Heart left ventricle (tissue), 16 donors: ENCODE data around the gene ENPP6. TPM values are rescaled to one million over a fixed set of nuclear protein-coding genes. Genes with fewer than 3 reads are reported as not detected.

Experiments
- ATAC-seq, 4 donors: fragments of 200-7000 bp; cut with Tn5 transposase; one replicate each; pipeline ENCODE4 v1.9.1; 2020 to 2022; ENCODE audit warnings: moderate library complexity in 4 of 4, mild to moderate bottlenecking in 3 of 4, moderate number of reproducible peaks in 1 of 4
- DNase-seq, 5 donors: peaks; one replicate each; pipeline ENCODE4 v3.0.0-alpha.2; 2020
- H3K27ac ChIP-seq, 12 donors: fragments of 200-600 bp; sonication (generic) in 4 of 12; one replicate each; pipeline versions ENCODE4 v1.5.0 to v1.8.0; 2016 to 2022; ENCODE audit warnings: mild to moderate bottlenecking in 2 of 12
- H3K27me3 ChIP-seq, 9 donors: fragments of 200-600 bp; sonication (generic) in 2 of 9; one replicate each; pipeline versions ENCODE4 v1.5.1 to v1.8.0; 2016 to 2022; ENCODE audit warnings: mild to moderate bottlenecking in 3 of 9
- H3K36me3 ChIP-seq, 9 donors: fragments of 200-600 bp; sonication (generic) in 2 of 9; one replicate each; pipeline versions ENCODE4 v1.5.0 to v1.8.0; 2018 to 2022; ENCODE audit warnings: mild to moderate bottlenecking in 2 of 9
- H3K4me1 ChIP-seq, 12 donors: fragments of 200-600 bp; sonication (generic) in 4 of 12; one replicate each; pipeline versions ENCODE4 v1.5.0 to v1.8.0; 2016 to 2022; ENCODE audit warnings: mild to moderate bottlenecking in 3 of 12
- H3K4me3 ChIP-seq, 12 donors: fragments of 200-600 bp; sonication (generic) in 4 of 12; one replicate each; pipeline versions ENCODE4 v1.5.0 to v1.8.0; 2017 to 2022; ENCODE audit warnings: mild to moderate bottlenecking in 9 of 12, moderate library complexity in 4 of 12
- H3K9me3 ChIP-seq, 12 donors: fragments of 200-600 bp; sonication (generic) in 4 of 12; one replicate each; pipeline versions ENCODE4 v1.5.0 to v1.8.0; 2016 to 2022; ENCODE audit warnings: mild to moderate bottlenecking in 1 of 12
- POLR2A ChIP-seq, 2 donors: fragments of 450-650 bp; IDR thresholded peaks; one replicate each; pipeline ENCODE4 v1.6.1; 2017; ENCODE audit warnings: antibody characterized with exemption in 2 of 2, mild to moderate bottlenecking in 2 of 2, moderate library complexity in 2 of 2
- WGBS, 4 donors: extraction: QIAGEN DNeasy Blood & Tissue Kit in 2 of 4; methylation state at CpG; one replicate each; pipeline versions ENCODE4 v1.1.5 to v1.1.7; 2013 to 2018; 5-methylcytosine and 5-hydroxymethylcytosine counted together
- intact Hi-C, 10 donors: fragments of 100-400 bp; cut with DNase I; formaldehyde crosslinking; loops; one replicate each; pipeline versions ENCODE4 v1.11.1 to v1.14.2; 2022
- polyA plus RNA-seq, 2 donors: library from polyadenylated mRNA; stranded (reverse); fragments of 200-250 nt; gene quantifications; one replicate each; pipeline ENCODE4 v1.2.3, GENCODE V29; 2013
- total RNA-seq, 9 donors: library from RNA; depleted of rRNA in 2 of 9; stranded (reverse); fragments of >200 nt in 2 of 9; fragmentation: NEBNext Ultra II Directional in 3 of 9; extraction: Animal tissue kit (Norgen Biotek cat#: 25700) in 3 of 9; gene quantifications; one replicate each; pipeline versions ENCODE4 v1.1.0 to v1.2.4, GENCODE V29; 2016 to 2023
- TF ChIP-seq, protein P1 (sequence below), 12 donors: fragments of 200-600 bp; sonication (generic) in 4 of 12; IDR thresholded peaks; one replicate each; pipeline versions ENCODE4 v1.5.0 to v1.8.0; 2018 to 2022; ENCODE audit warnings: antibody characterized with exemption in 12 of 12, mild to moderate bottlenecking in 5 of 12
- donor health status: ischemic (EF 13 %, LVEDD 7.1; RV severe dilation, severe dysfunction).
- donor health status: healthy with polysubstance abuse.
- donor health status: DM: no; HTN: yes; CAD: no.
- donor health status: DM: no; HTN: no; CAD: no.
- donor health status: ischemic (EF 25% LVEDD 6.9; RV normal size, moderate dysfunction).
- donor health status: ischemic (EF 25% LVEDD 5.7; RV mildly dilated, moderate dysfunction).
- donor health status: healthy.
- donor health status: DM: yes; HTN: yes; CAD: no.
- donor health status: ischemic (EF 35%, LVEDD 5.7; RV mildly dilated, moderate dysfunction).
- donor health status: nonischemic (EF 11% LVEDD 7.7; RV severe dilation, severe dysfunction).
- donor health status: DM: yes; HTN: yes; CAD: no.
- donor health status: PGD.
- donor health status: ischemic (EF 29% LVEDD 5.4; RV normal size, mild dysfunction).
- donor health status: nonischemic (EF 23%, LVEDD 6.1; RV moderate dilation, normal function).

ENPP6 gene
- total and polyA plus RNA-seq, 11 donors: 0.03 to 0.35 (median 0.19) TPM; not detected in 2

DNA sequence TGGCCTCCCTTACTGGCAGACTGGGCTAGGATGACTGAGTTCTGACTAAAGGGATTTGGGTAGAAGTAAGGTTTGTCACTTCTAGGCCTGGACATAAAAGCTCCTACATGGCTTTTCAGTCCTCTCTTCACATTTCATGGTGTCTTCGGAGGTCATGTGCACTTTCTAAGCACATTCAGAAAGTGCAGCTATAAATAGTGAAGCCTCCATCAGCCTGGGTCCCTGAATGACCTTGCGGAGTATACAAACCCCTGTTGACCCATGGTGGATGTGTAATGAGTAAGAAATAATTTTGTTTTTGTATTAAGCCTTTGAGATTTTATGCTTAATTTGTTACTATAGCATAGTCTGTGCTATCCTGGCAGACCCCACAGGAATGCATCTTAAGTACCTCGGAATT lies 158.6 kb downstream of the ENPP6 start:
- no peak overlapping the region for H3K27ac ChIP-seq
- intact Hi-C loops: no loop called here
- DNase-seq (no peak), ATAC-seq (peak in 3 of 4 donors; percentile 47 to 80 (median 69))
- H3K4me1 ChIP-seq: peaks cover 0 to 4% (median 0%) of the 10 kb centered on the region in 12 donors
- no peaks in the 10 kb centered on the region for H3K27me3 ChIP-seq
- 75 to 93% (median 81%) methylated on average over 3 of the region's 3 CpGs for WGBS, 4 donors
- TF ChIP-seq POLR2A (IDR thresholded peaks at IDR 0.05): no peak
- TF ChIP-seq, protein P1, sequence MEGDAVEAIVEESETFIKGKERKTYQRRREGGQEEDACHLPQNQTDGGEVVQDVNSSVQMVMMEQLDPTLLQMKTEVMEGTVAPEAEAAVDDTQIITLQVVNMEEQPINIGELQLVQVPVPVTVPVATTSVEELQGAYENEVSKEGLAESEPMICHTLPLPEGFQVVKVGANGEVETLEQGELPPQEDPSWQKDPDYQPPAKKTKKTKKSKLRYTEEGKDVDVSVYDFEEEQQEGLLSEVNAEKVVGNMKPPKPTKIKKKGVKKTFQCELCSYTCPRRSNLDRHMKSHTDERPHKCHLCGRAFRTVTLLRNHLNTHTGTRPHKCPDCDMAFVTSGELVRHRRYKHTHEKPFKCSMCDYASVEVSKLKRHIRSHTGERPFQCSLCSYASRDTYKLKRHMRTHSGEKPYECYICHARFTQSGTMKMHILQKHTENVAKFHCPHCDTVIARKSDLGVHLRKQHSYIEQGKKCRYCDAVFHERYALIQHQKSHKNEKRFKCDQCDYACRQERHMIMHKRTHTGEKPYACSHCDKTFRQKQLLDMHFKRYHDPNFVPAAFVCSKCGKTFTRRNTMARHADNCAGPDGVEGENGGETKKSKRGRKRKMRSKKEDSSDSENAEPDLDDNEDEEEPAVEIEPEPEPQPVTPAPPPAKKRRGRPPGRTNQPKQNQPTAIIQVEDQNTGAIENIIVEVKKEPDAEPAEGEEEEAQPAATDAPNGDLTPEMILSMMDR (IDR thresholded peaks at IDR 0.05): no peak
- no peaks in the 10 kb centered on the region for H3K9me3 ChIP-seq
- no peaks in the 10 kb centered on the region for H3K36me3 ChIP-seq
- H3K4me3 ChIP-seq: no peak overlapping the region

DNA sequence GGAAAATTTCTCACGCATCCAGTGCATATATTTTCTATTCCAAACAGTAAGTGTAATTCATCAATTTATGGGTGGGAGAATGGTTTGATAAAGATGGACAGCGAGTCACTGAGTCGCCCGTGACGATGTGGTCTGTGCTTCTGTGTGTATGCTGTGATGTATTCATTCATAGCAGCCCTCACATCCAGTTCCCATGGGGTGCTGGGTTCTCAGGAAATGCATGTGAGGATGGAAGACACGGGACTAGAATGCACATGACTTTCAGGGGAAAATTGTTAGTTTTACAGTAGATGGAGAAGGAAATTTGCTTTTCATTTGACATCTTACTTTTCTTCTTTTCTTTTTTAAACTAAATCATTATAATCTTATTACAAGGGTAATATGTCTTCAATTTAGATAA lies 159.6 kb downstream of the ENPP6 start:
- WGBS, 4 donors: 69 to 77% (median 73%) methylated on average over 6 of the region's 6 CpGs
- intact Hi-C loops: no loop called here
- no peak for DNase-seq

DNA sequence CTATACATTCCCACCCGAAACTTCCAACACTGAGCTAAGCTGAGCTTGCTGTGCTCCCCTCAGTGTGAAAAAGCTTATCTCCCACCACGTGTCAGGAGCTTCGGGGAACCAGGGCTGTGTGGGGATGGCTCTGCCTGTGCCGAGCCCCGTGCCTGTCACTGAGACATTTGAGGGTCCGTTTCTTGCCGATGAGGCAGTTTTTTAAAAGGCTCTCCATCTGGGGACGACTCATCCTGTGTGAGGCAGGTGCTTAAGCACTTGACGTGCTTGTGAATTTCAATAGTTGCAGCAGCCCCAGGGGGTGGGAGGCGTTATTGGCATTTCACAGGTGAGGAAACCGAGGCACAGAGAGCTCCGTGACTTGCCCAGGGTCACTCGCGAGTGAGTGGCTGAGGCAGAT lies 160.8 kb downstream of the ENPP6 start:
- no peak for TF ChIP-seq POLR2A (IDR thresholded peaks at IDR 0.05)
- TF ChIP-seq, protein P1 (IDR thresholded peaks at IDR 0.05): no peak
- intact Hi-C loops: no loop called here
- H3K4me1 ChIP-seq: peaks cover 0 to 4% (median 0%) of the 10 kb centered on the region in 12 donors
- no peaks in the 10 kb centered on the region for H3K9me3 ChIP-seq
- 76 to 85% (median 81%) methylated on average over 14 of the region's 14 CpGs for WGBS, 4 donors
- no peak overlapping the region for H3K27ac ChIP-seq
- no peaks in the 10 kb centered on the region for H3K36me3 ChIP-seq
- DNase-seq: no peak
- no peak overlapping the region for H3K4me3 ChIP-seq
- no peaks in the 10 kb centered on the region for H3K27me3 ChIP-seq
- ATAC-seq: no peak

More for the DNA sequence above, 159.6 kb downstream of the ENPP6 start:
- H3K4me3 ChIP-seq: no peak overlapping the region
- H3K27ac ChIP-seq: no peak overlapping the region
- H3K36me3 ChIP-seq: no peaks in the 10 kb centered on the region
- peaks cover 0 to 4% (median 0%) of the 10 kb centered on the region in 12 donors for H3K4me1 ChIP-seq
- ATAC-seq: no peak
- TF ChIP-seq, protein P1 (IDR thresholded peaks at IDR 0.05): no peak
- no peak for TF ChIP-seq POLR2A (IDR thresholded peaks at IDR 0.05)
- no peaks in the 10 kb centered on the region for H3K27me3 ChIP-seq
- H3K9me3 ChIP-seq: no peaks in the 10 kb centered on the region

DNA sequence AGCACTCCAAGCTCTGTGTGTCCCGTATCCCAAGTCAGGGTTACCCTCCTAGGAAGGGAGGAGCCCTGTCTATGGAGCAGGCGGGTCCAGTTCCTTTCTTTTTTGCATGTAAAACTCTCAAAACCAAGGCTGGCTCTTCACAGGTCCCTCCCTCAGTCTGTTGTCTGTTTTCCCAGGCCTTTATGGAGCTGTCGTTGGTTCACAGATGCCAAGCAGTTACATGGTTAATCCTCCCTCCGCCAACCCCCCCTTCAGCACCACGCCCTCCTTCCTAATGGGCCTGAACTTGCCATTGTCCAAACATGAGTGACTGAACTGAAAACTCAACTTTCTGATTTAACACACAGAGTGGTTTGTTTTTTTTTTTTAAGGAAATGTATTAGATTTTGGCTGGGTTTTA lies 164.2 kb downstream of the ENPP6 start:
- ATAC-seq (no peak), DNase-seq (no peak)
- H3K36me3 ChIP-seq: no peaks in the 10 kb centered on the region
- TF ChIP-seq, protein P1 (IDR thresholded peaks at IDR 0.05): no peak
- no peak for TF ChIP-seq POLR2A (IDR thresholded peaks at IDR 0.05)
- H3K27me3 ChIP-seq: no peaks in the 10 kb centered on the region
- H3K4me1 ChIP-seq: no peaks in the 10 kb centered on the region
- WGBS, 4 donors: 85 to 89% (median 87%) methylated on average over 5 of the region's 5 CpGs
- no peak overlapping the region for H3K4me3 ChIP-seq
- intact Hi-C loops: no loop called here
- H3K9me3 ChIP-seq: peaks cover 0 to 6% (median 0%) of the 10 kb centered on the region in 12 donors
- H3K27ac ChIP-seq: no peak overlapping the region
